SK-N-MC (cell line): ENCODE results near the gene CLMP.

Experiments
- EZH2 ChIP-seq: fragments of 200-600 bp; sonication (generic); IDR thresholded peaks from one replicate; pipeline ENCODE4 v1.6.1; 2017; ENCODE audit warnings: antibody characterized with exemption
- POLR2AphosphoS5 ChIP-seq: IDR thresholded peaks from 2 replicates; pipeline ENCODE4 v1.6.1; 2012; ENCODE audit warnings: mild to moderate bottlenecking, low read depth, low read length, borderline replicate concordance

DNA sequence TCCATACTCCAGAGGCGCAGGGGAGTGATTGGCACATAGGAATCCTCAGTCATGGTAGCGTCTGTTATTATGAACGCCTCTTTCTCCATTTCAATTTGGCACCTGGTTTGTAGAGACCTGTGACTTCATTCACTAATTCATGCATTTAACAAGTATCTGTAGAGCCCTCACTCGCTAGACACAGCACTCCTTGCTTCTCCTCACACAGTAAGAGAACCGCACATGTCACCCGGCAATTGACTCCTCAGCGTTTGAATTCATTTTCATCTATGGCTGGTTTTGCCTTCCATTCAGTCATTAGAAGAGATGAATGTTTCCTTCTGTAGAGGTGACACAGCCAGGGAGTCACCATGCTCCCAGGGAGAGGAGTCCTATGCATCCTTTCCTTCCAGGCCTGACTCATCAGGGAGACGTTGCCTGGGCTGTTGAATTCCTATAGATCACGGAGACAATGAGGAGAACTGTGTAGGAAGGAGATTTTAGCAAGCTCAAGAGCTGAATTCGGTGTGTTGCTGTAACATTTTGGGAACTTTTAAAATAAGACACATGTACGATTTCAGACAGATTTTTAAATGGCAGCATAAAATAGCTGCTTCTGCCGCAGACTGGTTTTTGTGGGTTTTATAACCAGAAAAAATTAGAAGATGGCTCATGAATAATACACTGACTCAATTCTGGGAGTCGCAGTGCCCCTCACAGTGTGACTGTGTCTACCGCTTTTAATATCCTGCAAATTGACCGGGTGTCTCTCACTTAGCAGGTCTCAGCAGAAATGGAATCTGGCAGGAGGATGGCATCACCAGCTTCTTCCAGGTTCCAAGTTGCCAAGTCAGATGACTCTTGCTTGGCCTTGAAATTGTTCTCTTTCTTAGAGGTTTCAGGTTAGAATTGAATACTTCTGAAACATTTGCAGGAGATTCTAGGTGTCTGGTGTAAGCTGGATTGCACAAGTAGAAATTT, 44.4 kb upstream of the CLMP start:
- TF ChIP-seq POLR2AphosphoS5 (no peak), EZH2 (no peak)
